ENCODE results near the gene UBAC1. TPM values are rescaled to one million over a fixed set of nuclear protein-coding genes. Genes with fewer than 3 reads are reported as not detected.

Gene UBAC1
- total RNA-seq, 1 experiment from 2014 or later: 54.8 TPM

- Histone ChIP-seq H4K20me1 (ENCODE audit: insufficient read depth) (peaks cover 4% of the 10 kb centered on the region; the same call in 1 of the 2 replicates), H3K36me3 (ENCODE audit: control insufficient read depth in 1 of 2, insufficient read depth in 2 of 2, low read length in 2 of 2) (no peaks in the 10 kb centered on the region), H3K4me1 (ENCODE audit: control insufficient read depth in 1 of 2, insufficient read depth in 2 of 2, low read length in 2 of 2) (peaks cover 19 to 43% of the 10 kb centered on the region in 2 experiments), H3K9me2 (ENCODE audit: insufficient read depth) (no peaks in the 10 kb centered on the region), H3K27ac (ENCODE audit: low read depth, low read length) (no peak overlapping the region; the same call in 1 of the 2 replicates), H3K79me2 (ENCODE audit: insufficient read depth, low read length) (peaks cover 100% of the 10 kb centered on the region), H3K9me3 (ENCODE audit: control insufficient read depth in 1 of 2, insufficient read depth in 1 of 2, low read depth in 1 of 2, low read length in 2 of 2) (no peaks in the 10 kb centered on the region), H3K9ac (ENCODE audit: low read length) (no peak overlapping the region), H3K4me3 (replicated peaks in 1 of 2; ENCODE audit: low read depth in 1 of 2, low read length in 2 of 2) (no peak overlapping the region), H3K27me3 (ENCODE audit: insufficient read depth, low read length) (no peaks in the 10 kb centered on the region), H2AFZ (ENCODE audit: low read depth, low read length, poor library complexity, severe bottlenecking) (no peak overlapping the region), H3K4me2 (ENCODE audit: low read length) (no peak overlapping the region)
- ChIA-PET POLR2A (no interaction called here), CTCF (no interaction called here), RAD21 (ENCODE audit: low non-redundant PET in 1 of 2, low total read pairs in 2 of 2, uncharacterized antibody in 2 of 2, unreplicated experiment in 2 of 2) (no interaction called here)
- no TSS peak for BruUV-seq (replicated peaks)
- no peak for TF ChIP-seq CBX3 (IDR thresholded peaks at IDR 0.05; ENCODE audit: low read depth)
- no peak for TF ChIP-seq JUND (IDR thresholded peaks at IDR 0.05)
- no peak for TF ChIP-seq CEBPB (IDR thresholded peaks at IDR 0.05; ENCODE audit: low read depth)
- no peak for TF ChIP-seq EGR1 (IDR thresholded peaks at IDR 0.05; ENCODE audit: low read depth)
- TF ChIP-seq ZBTB33 (IDR thresholded peaks at IDR 0.05; ENCODE audit: extremely low read depth, insufficient replicate concordance, low read length): no peak
- TF ChIP-seq RAD21 (IDR thresholded peaks at IDR 0.05; ENCODE audit: low read depth): no peak
- TF ChIP-seq POLR2A (IDR thresholded peaks at IDR 0.05; ENCODE audit: borderline replicate concordance, extremely low read depth, insufficient read depth, insufficient read length): no peak
- TF ChIP-seq TCF7L2 (IDR thresholded peaks at IDR 0.05; ENCODE audit: borderline replicate concordance, extremely low read depth, insufficient read depth, insufficient read length): no peak
- no peak for TF ChIP-seq REST (IDR thresholded peaks at IDR 0.05; ENCODE audit: low read depth)
- no peak for TF ChIP-seq ELF1 (IDR thresholded peaks at IDR 0.05; ENCODE audit: borderline replicate concordance, low read depth)
- TF ChIP-seq FOSL1 (IDR thresholded peaks at IDR 0.05; ENCODE audit: low read depth): no peak
- no peak for TF ChIP-seq CTCF (IDR thresholded peaks at IDR 0.05 in 2 of 3, conservative IDR thresholded peaks at IDR 0.05 in 1 of 3; ENCODE audit: borderline replicate concordance in 1 of 3, insufficient read depth in 1 of 3, low read depth in 2 of 3, low read length in 2 of 3)
- TF ChIP-seq SIN3A (IDR thresholded peaks at IDR 0.05; ENCODE audit: low read depth): no peak
- TF ChIP-seq POLR2AphosphoS5 (IDR thresholded peaks at IDR 0.05; ENCODE audit: low read depth, low read length): no peak
- no peak for TF ChIP-seq ZNF274 (IDR thresholded peaks at IDR 0.05; ENCODE audit: low read depth, low read length)
- TF ChIP-seq EZH2phosphoT487 (IDR thresholded peaks at IDR 0.05; ENCODE audit: borderline replicate concordance): no peak
- TF ChIP-seq ATF3 (IDR thresholded peaks at IDR 0.05): no peak
- no peak for TF ChIP-seq SP1 (IDR thresholded peaks at IDR 0.05; ENCODE audit: low read depth)
- no peak for TF ChIP-seq MAX (IDR thresholded peaks at IDR 0.05)
- ATAC-seq (no peak), DNase-seq (ENCODE audit: low read depth, low spot score) (no peak)
- intact Hi-C loops (cut with micrococcal nuclease): no loop called here
Observed at GRCh38 chr9:135888766-135889394, 72.3 kb downstream of the UBAC1 start.
